Heart left ventricle (tissue), 13 donors: Measurements from ENCODE around the gene GLUL.

Experiments used
- CTCF ChIP-seq, 12 donors: fragments of 200-600 bp; sonication (generic) in 4 of 12; IDR thresholded peaks; one replicate each; pipeline versions ENCODE4 v1.5.0 to v1.8.0; 2018 to 2022; ENCODE audit warnings: antibody characterized with exemption in 12 of 12, mild to moderate bottlenecking in 5 of 12
- POLR2A ChIP-seq, 2 donors: fragments of 450-650 bp; IDR thresholded peaks; one replicate each; pipeline ENCODE4 v1.6.1; 2017; ENCODE audit warnings: antibody characterized with exemption in 2 of 2, mild to moderate bottlenecking in 2 of 2, moderate library complexity in 2 of 2
- donor health status: ischemic (EF 13 %, LVEDD 7.1; RV severe dilation, severe dysfunction).
- donor health status: DM: no; HTN: yes; CAD: no.
- donor health status: DM: no; HTN: no; CAD: no.
- donor health status: ischemic (EF 25% LVEDD 6.9; RV normal size, moderate dysfunction).
- donor health status: ischemic (EF 25% LVEDD 5.7; RV mildly dilated, moderate dysfunction).
- donor health status: ischemic (EF 35%, LVEDD 5.7; RV mildly dilated, moderate dysfunction).
- donor health status: nonischemic (EF 11% LVEDD 7.7; RV severe dilation, severe dysfunction).
- donor health status: DM: yes; HTN: yes; CAD: no.
- donor health status: PGD.
- donor health status: ischemic (EF 29% LVEDD 5.4; RV normal size, mild dysfunction).
- donor health status: nonischemic (EF 23%, LVEDD 6.1; RV moderate dilation, normal function).

- TF ChIP-seq CTCF (IDR thresholded peaks at IDR 0.05), result no peak
- TF ChIP-seq POLR2A (IDR thresholded peaks at IDR 0.05), result no peak
Measured at GRCh38 chr1:182385885-182386853, 5.4 kb downstream of the GLUL start.
